GM20000 (cell line): ENCODE results near the gene FOXF2.

Experiments
- DNase-seq: peaks from one replicate; pipeline ENCODE4 v3.0.0; 2012; ENCODE audit warnings: low spot score
- CTCF ChIP-seq: IDR thresholded peaks from 2 replicates; pipeline ENCODE4 v1.5.1; 2012; ENCODE audit warnings: mild to moderate bottlenecking, control low read depth; ENCODE audit errors: extremely low read depth, missing control alignments

The FOXF2 gene

GRCh38 chr6:1412901-1413300 is 23.5 kb downstream of the FOXF2 start:
- DNase-seq, result no peak
- TF ChIP-seq CTCF, result no peak

- DNase-seq, result no peak
- TF ChIP-seq CTCF, result no peak
Measured at GRCh38 chr6:1415416-1416063, 26.2 kb downstream of the FOXF2 start.

DNA sequence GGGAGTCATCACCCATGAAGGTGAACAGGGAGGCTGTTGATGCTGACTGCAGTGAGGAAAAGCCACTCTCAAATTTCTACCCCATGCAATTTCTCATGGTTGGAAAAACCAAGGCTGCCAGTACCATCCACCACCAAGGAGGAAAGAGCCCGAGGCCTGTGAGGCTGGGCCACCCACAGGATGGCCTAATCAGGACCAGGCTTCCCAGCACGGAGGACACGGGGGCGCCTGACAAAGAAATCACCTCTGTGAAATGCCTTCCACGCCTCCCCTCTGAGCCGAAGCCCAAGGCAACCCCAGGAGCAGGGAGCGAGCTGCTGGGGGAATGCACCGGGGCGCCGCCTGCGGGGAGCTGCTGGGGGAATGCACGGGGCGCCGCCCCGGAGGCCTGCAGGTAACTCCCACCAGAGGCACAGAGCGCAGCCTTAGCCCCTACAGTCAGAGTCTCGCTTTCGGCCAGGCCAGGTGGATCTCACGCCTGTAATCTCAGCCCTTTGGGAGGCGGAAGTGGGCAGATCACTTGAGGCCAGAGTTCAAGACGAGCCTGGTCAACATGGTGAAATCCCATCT is 26.9 kb downstream of the FOXF2 start:
- no peak for DNase-seq
- TF ChIP-seq CTCF, result no peak

- no peak for TF ChIP-seq CTCF
- no peak for DNase-seq
Measured at GRCh38 chr6:1416820-1417219, 27.4 kb downstream of the FOXF2 start.

- no peak for DNase-seq
- no peak for TF ChIP-seq CTCF
Measured at GRCh38 chr6:1417718-1418117, 28.3 kb downstream of the FOXF2 start.

- no peak for TF ChIP-seq CTCF
- DNase-seq, result no peak
Measured at GRCh38 chr6:1418471-1419191, 29.3 kb downstream of the FOXF2 start.

- no peak for DNase-seq
- no peak for TF ChIP-seq CTCF
Measured at GRCh38 chr6:1420382-1420781, 31.0 kb downstream of the FOXF2 start.
